HG03442 (cell line): ENCODE data around the gene LPCAT2.

Source experiments
- ATAC-seq: cut with Tn5 transposase; IDR thresholded peaks from one replicate; pipeline ENCODE4 v1.9.1; 2021; ENCODE audit warnings: mild to moderate bottlenecking, moderate library complexity; ENCODE audit not compliant: unreplicated experiment

LPCAT2 gene

DNA sequence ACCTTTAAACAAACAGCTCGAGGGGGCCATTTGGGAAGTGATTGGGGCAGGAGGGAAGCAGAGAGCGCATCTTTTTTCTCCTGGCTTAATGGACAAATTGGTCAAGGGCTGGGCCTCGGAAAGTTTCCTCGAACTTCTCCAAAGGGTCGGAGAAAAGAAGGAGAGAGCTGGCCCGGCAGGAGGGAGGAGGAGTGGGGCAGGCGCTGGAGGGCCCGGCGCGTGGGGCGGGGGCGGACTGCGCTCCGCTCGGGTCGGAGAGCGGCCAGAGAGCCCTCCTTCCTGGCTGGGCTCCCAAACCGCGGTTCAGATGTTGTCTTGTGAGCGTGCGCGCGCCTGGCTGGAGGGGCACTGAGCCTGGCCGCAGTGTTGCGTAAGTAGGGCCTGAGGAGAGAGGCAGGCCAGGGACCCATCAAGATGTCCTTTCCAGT is 28.6 kb upstream of the LPCAT2 start:
- no peak for ATAC-seq

GRCh38 chr16:55481023-55481422 is 27.8 kb upstream of the LPCAT2 start:
- ATAC-seq, result no peak

DNA sequence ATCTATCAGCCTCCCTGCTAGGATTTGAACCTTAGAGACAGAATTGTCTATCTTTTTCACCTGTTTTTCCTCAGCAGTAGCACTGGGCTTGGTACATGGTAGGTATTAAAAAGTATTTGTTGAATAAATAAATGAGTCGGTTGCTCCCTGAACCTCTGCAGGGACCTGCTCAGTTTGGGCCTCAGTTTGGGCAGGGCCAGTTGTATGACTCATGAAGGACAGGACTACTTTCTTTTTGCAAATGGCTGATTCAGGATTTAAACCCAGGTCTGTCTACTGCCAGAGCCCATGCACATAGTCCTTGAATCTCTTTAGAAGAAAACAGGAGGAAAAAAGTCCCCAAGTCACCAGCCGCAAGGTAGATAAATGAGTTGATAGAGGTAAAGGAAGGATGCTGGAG is 26.8 kb upstream of the LPCAT2 start:
- no peak for ATAC-seq

DNA sequence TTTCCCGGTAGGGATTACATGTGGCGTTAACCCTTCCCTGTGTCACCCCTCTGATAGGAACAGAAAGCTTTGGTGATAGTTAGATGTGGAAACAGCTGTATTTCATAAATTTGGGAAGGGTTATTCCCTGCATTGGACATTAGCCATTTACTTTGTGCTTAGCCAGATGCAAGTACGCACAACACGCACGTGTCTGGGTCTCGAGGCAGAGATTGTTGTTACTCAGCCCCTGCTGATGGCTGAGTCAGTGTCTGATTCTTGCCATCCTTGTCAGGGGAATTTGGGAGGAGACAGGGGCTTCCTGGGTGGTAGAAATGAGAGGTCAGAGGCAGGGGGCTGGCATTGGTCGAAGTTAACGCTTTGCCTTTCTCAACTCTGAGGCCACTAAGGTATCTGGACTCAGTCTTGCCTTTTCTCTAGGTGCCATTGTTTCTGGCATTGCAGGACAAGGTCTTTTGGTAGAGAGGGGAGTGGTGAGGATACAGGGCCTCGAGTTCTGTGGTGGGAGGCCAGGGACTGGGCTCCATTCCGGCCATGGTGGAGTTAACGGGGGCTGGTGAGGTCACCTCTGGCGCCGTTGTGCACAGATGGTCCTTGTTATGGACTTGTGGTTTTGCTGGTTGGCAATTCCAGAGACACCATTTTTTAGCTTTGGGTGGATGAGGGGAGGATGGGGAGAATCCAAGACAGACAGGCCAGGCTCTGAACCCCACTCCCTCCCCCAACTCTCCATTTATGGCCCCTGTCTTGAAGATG is 21.6 kb upstream of the LPCAT2 start:
- ATAC-seq, result no peak

DNA sequence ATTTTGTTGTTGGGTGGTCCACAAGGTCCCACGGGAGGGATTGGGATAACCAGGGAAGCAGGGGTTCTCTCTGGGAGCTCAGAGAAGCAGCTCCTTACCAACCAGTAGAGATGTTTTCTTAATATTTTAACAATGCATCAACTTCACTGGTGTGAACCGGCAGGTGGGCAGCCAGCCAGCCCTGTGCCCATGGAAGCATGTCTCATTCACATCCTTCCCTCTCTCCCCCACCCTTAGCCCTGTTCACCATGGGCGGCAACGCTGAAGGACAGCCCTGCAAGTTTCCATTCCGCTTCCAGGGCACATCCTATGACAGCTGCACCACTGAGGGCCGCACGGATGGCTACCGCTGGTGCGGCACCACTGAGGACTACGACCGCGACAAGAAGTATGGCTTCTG is 20.6 kb upstream of the LPCAT2 start:
- ATAC-seq, result no peak

DNA sequence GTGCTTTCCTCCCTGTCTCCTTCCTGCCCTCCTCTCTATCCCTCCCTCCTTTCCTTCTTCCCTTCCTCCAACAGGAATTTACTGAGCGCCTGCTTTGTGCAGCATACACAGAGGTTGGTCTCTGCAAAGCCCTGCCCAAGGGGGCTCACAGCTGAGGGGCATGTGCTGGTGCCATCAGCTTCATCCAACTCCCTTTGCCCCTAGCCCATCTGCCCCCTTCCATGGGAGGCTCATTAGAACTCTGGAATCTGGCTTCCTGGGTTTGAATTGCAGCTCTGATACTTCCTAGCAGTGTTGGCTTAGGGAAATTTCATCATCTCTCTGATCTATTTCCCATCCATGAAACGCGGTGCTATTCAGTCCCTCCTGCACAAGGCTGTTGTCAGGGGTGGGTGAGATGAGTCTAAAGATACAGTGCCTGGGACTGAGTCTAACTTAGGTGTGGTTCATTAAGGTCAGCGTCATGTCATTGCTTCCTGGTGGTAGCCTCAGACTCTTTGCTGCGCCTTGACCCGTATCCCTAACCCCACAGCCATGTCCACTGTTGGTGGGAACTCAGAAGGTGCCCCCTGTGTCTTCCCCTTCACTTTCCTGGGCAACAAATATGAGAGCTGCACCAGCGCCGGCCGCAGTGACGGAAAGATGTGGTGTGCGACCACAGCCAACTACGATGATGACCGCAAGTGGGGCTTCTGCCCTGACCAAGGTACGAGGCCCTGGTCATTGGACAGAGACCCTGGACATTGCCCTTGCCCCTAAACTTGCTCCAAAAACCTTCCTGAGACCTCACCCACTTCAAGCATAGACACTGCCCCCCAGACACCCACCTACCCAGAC is 19.5 kb upstream of the LPCAT2 start:
- no peak for ATAC-seq

- no peak for ATAC-seq
Observed at GRCh38 chr16:55489956-55490265, 19.0 kb upstream of the LPCAT2 start.

GRCh38 chr16:55490301-55490700 is 18.6 kb upstream of the LPCAT2 start:
- no peak for ATAC-seq

DNA sequence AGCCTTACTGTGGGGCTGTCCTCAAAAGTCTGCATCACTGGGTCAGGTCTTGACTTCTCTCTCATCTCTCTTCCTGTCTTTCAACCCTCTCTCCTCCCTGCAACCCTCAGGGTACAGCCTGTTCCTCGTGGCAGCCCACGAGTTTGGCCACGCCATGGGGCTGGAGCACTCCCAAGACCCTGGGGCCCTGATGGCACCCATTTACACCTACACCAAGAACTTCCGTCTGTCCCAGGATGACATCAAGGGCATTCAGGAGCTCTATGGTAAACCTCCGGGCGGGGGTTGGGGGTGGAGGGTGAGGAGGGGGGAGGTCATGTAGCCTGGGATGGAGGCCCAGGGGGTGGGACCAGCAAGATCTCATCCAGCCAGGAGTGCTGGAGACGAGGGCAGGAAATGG is 17.2 kb upstream of the LPCAT2 start:
- ATAC-seq, result no peak

GRCh38 chr16:55492756-55493380 is 16.0 kb upstream of the LPCAT2 start:
- ATAC-seq, result no peak

DNA sequence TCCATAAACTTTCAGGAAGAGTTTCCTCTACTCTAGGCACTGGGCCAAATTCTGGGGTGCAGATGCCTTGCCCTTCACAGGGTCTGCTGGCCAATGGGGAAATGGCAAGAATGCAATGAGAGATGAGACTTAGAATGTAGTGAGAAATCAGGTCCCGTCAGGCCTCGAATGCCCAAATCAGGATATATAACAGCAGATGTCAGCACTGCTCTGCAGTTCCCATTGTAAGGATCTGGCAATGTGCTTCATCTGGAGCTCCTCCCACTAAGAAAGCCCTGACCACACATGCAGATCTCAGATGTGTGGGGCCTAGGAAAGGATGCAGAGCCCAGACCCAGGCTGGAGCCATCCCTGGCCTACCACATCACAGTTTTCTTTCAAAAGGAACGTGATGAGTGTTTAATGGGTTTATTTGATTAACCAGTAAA is 13.9 kb upstream of the LPCAT2 start:
- ATAC-seq, result no peak

DNA sequence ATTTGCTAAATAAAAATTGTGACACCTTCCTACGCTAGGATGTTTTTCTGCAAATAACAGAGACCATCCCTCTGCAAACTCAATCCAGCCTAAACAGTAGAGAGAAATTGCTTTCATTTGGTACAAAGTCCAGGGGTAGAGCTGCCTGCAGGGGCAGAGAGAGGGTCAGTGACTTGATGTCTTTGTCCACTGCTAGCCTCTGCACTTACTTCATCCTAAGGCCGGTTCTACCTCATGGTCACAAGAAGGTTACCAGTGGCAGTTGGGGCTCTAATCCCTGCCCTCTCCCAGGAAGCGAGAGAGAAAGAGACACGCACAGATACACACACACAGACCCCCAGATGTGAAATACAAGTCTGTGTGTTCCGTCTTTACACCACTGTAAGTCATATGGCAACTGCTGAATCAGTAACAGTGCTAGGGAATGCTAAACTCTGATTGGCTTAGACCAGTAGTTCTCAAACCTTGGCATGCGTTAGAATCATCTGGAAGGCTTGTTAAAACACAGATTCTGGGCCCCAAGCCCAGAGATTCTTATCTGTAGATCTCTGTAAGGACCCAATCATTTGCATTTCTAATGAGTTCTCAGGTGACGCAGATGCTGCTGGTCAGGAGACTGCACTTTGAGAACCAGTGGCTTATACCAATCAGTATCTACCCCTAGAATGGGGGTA is 13.1 kb upstream of the LPCAT2 start:
- no peak for ATAC-seq

- ATAC-seq, result no peak
Observed at GRCh38 chr16:55496509-55497145, 12.2 kb upstream of the LPCAT2 start.

- no peak for ATAC-seq
Observed at GRCh38 chr16:55497558-55497957, 11.3 kb upstream of the LPCAT2 start.

- no peak for ATAC-seq
Observed at GRCh38 chr16:55498101-55498500, 10.8 kb upstream of the LPCAT2 start.

DNA sequence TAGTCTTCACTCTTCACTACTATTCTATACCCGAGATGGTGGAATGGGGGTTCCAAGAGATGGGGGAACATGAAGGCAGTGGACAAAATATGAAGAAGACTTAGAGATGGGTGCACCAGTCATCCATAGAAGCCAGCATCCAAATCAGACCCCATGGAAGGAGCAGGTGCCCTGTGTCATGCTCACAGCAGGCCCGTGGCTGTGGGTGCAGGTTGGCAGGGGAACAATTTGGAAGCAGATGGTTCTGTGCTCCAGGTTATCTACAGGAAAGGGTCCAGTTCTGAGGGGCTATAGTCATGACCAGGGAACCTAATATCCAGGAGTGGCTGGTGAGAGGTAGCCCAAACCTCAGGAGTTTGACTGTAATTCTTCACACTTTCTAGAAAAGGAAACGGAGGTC is 9.6 kb upstream of the LPCAT2 start:
- ATAC-seq, result no peak

- ATAC-seq, result no peak
Observed at GRCh38 chr16:55499951-55500529, 8.8 kb upstream of the LPCAT2 start.

GRCh38 chr16:55500530-55501011 is 8.3 kb upstream of the LPCAT2 start:
- ATAC-seq, result no peak

DNA sequence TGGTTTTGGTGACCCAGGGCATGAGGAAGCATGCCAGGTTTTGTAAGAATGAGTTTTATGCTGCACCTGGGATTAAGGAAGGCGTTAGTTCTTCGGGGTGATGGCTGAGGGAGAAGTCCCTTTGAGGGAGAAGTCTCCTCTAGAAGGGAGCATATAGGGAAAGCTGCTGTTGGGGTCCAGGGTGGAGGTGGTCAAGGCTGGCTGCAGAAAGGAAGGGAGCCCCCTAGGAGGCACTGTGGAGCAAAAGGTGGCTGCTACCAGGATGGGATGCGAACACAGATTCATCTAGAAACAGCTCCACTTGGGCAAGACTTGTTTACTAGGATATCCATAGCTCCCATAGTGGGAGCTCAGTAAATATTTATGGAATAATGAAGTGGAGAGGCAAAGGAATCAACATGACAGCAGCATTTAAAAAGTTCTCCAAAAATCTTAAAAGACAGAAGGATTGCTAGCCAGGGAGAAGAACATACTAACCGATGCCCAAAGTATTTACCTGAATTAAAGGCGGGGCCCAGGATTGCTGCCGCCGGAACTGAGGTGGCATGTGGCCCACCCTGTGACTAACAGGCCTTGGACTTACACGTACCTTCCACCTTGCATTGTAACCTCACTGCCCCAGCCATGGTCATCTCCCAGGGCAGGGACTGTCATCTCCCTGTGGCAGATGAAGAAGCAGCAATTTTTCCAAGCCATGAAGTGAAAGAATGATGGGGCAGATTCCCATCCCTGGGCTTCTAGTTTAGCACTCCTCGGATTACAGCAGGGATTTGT is 7.1 kb upstream of the LPCAT2 start:
- ATAC-seq, result no peak
